AG04450 (cell line): ENCODE results near the gene HOXB8. TPM values are rescaled to one million over a fixed set of nuclear protein-coding genes. Genes with fewer than 3 reads are reported as not detected.

Experiments used
- CTCF ChIA-PET: fragments of 300-600, 350-600 bp; formaldehyde crosslinking; extraction: SDS; loops from one replicate; lab custom pipeline; 2022; ENCODE audit warnings: antibody characterized with exemption, inconsistent platforms; lab: Charles Lee
- POLR2A ChIA-PET: fragments of 350-600 bp; formaldehyde crosslinking; extraction: SDS; loops from one replicate; lab custom pipeline; 2021; ENCODE audit warnings: antibody characterized with exemption, inconsistent platforms; lab: Yijun Ruan, JAX
- DNase-seq: peaks from one replicate; pipeline ENCODE4 v3.0.0-alpha.2; 2011; ENCODE audit warnings: low read depth, low spot score
- H3K27ac ChIP-seq: one replicate; pipeline ENCODE4 v1.5.1; 2012; ENCODE audit warnings: low read depth, low read length, control low read depth
- H3K27me3 ChIP-seq: one replicate; pipeline ENCODE4 v1.6.0; 2012; ENCODE audit warnings: low read length; ENCODE audit not compliant: control insufficient read depth, insufficient read depth
- H3K4me3 ChIP-seq: 2 replicates; pipeline ENCODE4 v1.5.1; 2011; ENCODE audit warnings: mild to moderate bottlenecking, low read depth, low read length, control low read depth
- H3K9me3 ChIP-seq: 2 replicates; pipeline ENCODE4 v1.5.1; 2012; ENCODE audit warnings: low read length; ENCODE audit not compliant: control insufficient read depth, insufficient read depth
- CTCF ChIP-seq: IDR thresholded peaks from 2 replicates; pipeline ENCODE4 v1.5.1; 2011; ENCODE audit warnings: low read depth, low read length, control low read depth, inconsistent platforms
- polyA plus RNA-seq: library from polyadenylated mRNA; depleted of rRNA; stranded (reverse); fragments of >200 nt; gene quantifications from 2 replicates; pipeline ENCODE4 v1.2.3, GENCODE V29; 2011

The HOXB8 gene
- polyA plus RNA-seq, 1 experiment: 0.97 TPM

DNA sequence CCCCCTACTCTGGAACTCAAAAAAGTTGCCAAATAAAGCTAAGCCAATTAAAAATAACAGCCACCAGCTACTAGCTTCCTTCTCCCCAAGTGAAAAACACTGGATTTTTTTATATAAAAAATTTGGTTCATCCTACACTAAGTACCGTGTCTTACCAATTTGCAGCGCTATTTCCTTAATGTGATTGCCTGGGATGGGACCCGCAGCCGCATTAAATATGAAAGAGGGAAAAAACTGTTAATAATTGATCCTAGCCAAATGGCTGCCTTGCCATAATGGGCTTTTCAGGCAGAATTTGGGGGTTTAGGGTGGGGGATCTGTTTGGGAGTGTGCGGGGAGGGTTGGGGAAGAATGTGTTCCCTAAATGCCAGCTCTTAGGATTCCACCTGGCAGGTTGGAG lies 9.0 kb upstream of the HOXB8 start:
- ChIA-PET CTCF (interaction anchor here (1.3 to 1.7 kb wide), 2 partner anchors 13 to 272 kb away, joined by 4 to 6 read pairs; no protein-coding TSS in a partner anchor), POLR2A (no interaction called here)
- H3K4me3 ChIP-seq: no peak overlapping the region
- DNase-seq: no peak
- H3K27ac ChIP-seq: no peak overlapping the region
- peaks cover 6% of the 10 kb centered on the region; the same call in 1 of the 2 replicates for H3K9me3 ChIP-seq
- H3K27me3 ChIP-seq: peaks cover 98% of the 10 kb centered on the region
- TF ChIP-seq CTCF: no peak

DNA sequence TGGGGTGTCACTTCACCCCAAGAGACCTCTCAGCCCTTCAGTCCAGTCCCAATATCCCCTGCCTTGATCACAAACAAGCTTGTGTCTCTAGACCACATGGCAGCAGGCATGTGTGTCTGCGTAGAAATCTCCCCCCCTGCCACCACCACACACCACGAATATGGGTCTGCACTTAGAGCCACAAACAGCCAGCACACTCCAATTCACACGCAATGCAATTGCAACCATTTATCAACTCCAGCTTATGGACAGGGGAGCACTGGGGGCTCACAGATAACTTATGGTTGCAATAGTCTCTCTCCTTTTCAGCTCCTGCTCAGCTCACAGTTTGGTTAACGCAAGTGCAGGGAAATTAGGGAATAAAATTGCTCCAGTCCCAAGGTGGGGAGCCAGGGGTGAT lies 8.5 kb upstream of the HOXB8 start:
- peaks cover 98% of the 10 kb centered on the region for H3K27me3 ChIP-seq
- CTCF ChIA-PET: interaction anchor here (0.7 to 1.7 kb wide), 4 partner anchors 13 to 316 kb away, joined by 3 to 6 read pairs (median 4); no protein-coding TSS in a partner anchor
- H3K9me3 ChIP-seq: peaks cover 6% of the 10 kb centered on the region; the same call in 1 of the 2 replicates
- H3K27ac ChIP-seq: no peak overlapping the region
- POLR2A ChIA-PET: no interaction called here
- TF ChIP-seq CTCF: no peak
- H3K4me3 ChIP-seq: no peak overlapping the region
- DNase-seq: no peak

GRCh38 chr17:48622857-48623256 lies 7.8 kb upstream of the HOXB8 start:
- CTCF ChIA-PET: interaction anchor here (0.7 to 2.9 kb wide), 7 partner anchors 14 to 315 kb away, joined by 3 to 10 read pairs (median 4); no protein-coding TSS in a partner anchor
- POLR2A ChIA-PET: no interaction called here
- Histone ChIP-seq H3K9me3 (peaks cover 6% of the 10 kb centered on the region; the same call in 1 of the 2 replicates), H3K27me3 (peaks cover 95% of the 10 kb centered on the region), H3K4me3 (no peak overlapping the region), H3K27ac (no peak overlapping the region)
- no peak for DNase-seq
- TF ChIP-seq CTCF: no peak

GRCh38 chr17:48621410-48622392 lies 6.6 kb upstream of the HOXB8 start:
- CTCF ChIA-PET: interaction anchor here (0.6 to 2.9 kb wide), 5 partner anchors 57 to 491 kb away, joined by 3 to 10 read pairs (median 4); no protein-coding TSS in a partner anchor
- peaks cover 95% of the 10 kb centered on the region for H3K27me3 ChIP-seq
- POLR2A ChIA-PET: no interaction called here
- no peak for DNase-seq
- H3K4me3 ChIP-seq: no peak overlapping the region
- no peak overlapping the region for H3K27ac ChIP-seq
- TF ChIP-seq CTCF: no peak
- H3K9me3 ChIP-seq: peaks cover 6% of the 10 kb centered on the region; the same call in 1 of the 2 replicates
